ENCODE results near the gene STXBP6. TPM values are rescaled to one million over a fixed set of nuclear protein-coding genes. Genes with fewer than 3 reads are reported as not detected.

The STXBP6 gene
- total and polyA plus RNA-seq, 2 of the 13 experiments (the other 11 are each of a cell fraction or from before 2014, with no cell fraction given), result 35.3 to 42.8 TPM

DNA sequence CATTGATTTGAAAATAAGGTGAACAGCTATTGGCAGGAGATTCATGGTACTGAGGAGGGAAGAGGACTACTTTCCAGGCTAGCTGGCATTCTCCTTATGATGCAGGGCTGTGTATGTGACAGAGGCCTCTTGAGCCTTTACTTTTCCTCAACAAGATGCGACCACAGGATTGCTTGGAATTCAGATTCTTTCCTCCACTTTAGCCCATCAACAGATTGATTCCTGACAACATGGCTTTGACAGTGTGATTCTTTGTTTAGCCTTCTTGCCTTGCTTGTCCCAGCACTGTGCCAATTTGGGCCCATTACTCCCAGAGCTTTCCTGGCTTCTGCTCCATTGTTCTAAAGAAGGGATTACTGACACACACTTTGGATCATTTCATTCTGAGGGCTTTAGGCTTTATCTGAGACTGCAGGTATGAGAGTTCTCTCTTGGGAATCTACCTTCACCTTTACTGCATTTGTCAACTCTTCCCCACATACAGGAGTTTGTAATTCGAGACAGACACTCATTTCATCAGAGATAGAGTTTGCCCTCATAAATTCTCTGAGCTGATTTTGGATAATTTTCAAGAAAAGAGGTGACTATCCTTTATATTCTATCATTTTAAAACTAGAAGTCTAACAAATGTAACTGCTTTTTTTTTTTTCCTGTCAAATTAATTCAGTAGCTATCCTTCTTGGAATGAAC is 209.6 kb downstream of the STXBP6 start (continued):
- TF ChIP-seq, protein P1, sequence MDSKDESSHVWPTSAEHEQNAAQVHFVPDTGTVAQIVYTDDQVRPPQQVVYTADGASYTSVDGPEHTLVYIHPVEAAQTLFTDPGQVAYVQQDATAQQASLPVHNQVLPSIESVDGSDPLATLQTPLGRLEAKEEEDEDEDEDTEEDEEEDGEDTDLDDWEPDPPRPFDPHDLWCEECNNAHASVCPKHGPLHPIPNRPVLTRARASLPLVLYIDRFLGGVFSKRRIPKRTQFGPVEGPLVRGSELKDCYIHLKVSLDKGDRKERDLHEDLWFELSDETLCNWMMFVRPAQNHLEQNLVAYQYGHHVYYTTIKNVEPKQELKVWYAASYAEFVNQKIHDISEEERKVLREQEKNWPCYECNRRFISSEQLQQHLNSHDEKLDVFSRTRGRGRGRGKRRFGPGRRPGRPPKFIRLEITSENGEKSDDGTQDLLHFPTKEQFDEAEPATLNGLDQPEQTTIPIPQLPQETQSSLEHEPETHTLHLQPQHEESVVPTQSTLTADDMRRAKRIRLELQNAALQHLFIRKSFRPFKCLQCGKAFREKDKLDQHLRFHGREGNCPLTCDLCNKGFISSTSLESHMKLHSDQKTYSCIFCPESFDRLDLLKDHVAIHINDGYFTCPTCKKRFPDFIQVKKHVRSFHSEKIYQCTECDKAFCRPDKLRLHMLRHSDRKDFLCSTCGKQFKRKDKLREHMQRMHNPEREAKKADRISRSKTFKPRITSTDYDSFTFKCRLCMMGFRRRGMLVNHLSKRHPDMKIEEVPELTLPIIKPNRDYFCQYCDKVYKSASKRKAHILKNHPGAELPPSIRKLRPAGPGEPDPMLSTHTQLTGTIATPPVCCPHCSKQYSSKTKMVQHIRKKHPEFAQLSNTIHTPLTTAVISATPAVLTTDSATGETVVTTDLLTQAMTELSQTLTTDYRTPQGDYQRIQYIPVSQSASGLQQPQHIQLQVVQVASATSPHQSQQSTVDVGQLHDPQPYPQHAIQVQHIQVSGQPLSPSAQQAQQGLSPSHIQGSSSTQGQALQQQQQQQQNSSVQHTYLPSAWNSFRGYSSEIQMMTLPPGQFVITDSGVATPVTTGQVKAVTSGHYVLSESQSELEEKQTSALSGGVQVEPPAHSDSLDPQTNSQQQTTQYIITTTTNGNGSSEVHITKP (CRISPR knock-in tag; IDR thresholded peaks at IDR 0.05; ENCODE audit: low read depth), result 0 out of 2 replicates have a peak, but pooled peaks have one; percentile 42
- TF ChIP-seq HMG20A (CRISPR knock-in tag; IDR thresholded peaks at IDR 0.05; ENCODE audit: borderline replicate concordance) (peak; percentile 45; the same call in 1 of the 2 replicates), ZNF496 (CRISPR knock-in tag; IDR thresholded peaks at IDR 0.05; ENCODE audit: insufficient replicate concordance) (no peak), ZNF879 (CRISPR knock-in tag; IDR thresholded peaks at IDR 0.05) (no peak), GATAD1 (CRISPR knock-in tag; IDR thresholded peaks at IDR 0.05) (no peak; the same call in none of the 2 replicates), ZNF354B (CRISPR knock-in tag; IDR thresholded peaks at IDR 0.05) (0 out of 2 replicates have a peak, but pooled peaks have one; percentile 89), KLF6 (CRISPR knock-in tag; IDR thresholded peaks at IDR 0.05) (peak; percentile 6; the same call in 1 of the 2 replicates), HDAC1 (CRISPR knock-in tag; IDR thresholded peaks at IDR 0.05) (no peak; the same call in 1 of the 2 replicates), MEIS2 (CRISPR knock-in tag; IDR thresholded peaks at IDR 0.05) (peak; percentile 60; the same call in 1 of the 2 replicates), YY1 (IDR thresholded peaks at IDR 0.05; ENCODE audit: insufficient read depth, insufficient replicate concordance, low read depth, low read length) (no peak), ZNF563 (CRISPR knock-in tag; IDR thresholded peaks at IDR 0.05) (no peak), NFE2 (CRISPR knock-in tag; IDR thresholded peaks at IDR 0.05) (no peak), ZNF724P (CRISPR knock-in tag; IDR thresholded peaks at IDR 0.05; ENCODE audit: borderline replicate concordance) (peak; percentile 48; the same call in 1 of the 2 replicates), SRSF9 (IDR thresholded peaks at IDR 0.05; ENCODE audit: borderline replicate concordance, insufficient read depth, low read depth, low read length, poor library complexity, severe bottlenecking) (no peak), FOSL2 (CRISPR knock-in tag; IDR thresholded peaks at IDR 0.05) (peak; percentile 34; the same call in 1 of the 2 replicates), TCF7L2 (IDR thresholded peaks at IDR 0.05; ENCODE audit: low read depth, low read length) (no peak), ZNF652 (CRISPR knock-in tag; IDR thresholded peaks at IDR 0.05; ENCODE audit: borderline replicate concordance, low read depth) (no peak), ZNF709 (CRISPR knock-in tag; IDR thresholded peaks at IDR 0.05) (no peak)
- TF ChIP-seq, protein P2, sequence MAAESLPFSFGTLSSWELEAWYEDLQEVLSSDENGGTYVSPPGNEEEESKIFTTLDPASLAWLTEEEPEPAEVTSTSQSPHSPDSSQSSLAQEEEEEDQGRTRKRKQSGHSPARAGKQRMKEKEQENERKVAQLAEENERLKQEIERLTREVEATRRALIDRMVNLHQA (CRISPR knock-in tag; IDR thresholded peaks at IDR 0.05), result no peak
- TF ChIP-seq, protein P3, sequence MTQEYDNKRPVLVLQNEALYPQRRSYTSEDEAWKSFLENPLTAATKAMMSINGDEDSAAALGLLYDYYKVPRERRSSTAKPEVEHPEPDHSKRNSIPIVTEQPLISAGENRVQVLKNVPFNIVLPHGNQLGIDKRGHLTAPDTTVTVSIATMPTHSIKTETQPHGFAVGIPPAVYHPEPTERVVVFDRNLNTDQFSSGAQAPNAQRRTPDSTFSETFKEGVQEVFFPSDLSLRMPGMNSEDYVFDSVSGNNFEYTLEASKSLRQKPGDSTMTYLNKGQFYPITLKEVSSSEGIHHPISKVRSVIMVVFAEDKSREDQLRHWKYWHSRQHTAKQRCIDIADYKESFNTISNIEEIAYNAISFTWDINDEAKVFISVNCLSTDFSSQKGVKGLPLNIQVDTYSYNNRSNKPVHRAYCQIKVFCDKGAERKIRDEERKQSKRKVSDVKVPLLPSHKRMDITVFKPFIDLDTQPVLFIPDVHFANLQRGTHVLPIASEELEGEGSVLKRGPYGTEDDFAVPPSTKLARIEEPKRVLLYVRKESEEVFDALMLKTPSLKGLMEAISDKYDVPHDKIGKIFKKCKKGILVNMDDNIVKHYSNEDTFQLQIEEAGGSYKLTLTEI (CRISPR knock-in tag; conservative IDR thresholded peaks at IDR 0.05), result no peak
- TF ChIP-seq, protein P4, sequence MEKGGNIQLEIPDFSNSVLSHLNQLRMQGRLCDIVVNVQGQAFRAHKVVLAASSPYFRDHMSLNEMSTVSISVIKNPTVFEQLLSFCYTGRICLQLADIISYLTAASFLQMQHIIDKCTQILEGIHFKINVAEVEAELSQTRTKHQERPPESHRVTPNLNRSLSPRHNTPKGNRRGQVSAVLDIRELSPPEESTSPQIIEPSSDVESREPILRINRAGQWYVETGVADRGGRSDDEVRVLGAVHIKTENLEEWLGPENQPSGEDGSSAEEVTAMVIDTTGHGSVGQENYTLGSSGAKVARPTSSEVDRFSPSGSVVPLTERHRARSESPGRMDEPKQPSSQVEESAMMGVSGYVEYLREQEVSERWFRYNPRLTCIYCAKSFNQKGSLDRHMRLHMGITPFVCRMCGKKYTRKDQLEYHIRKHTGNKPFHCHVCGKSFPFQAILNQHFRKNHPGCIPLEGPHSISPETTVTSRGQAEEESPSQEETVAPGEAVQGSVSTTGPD (CRISPR knock-in tag; IDR thresholded peaks at IDR 0.05), result no peak
- TF ChIP-seq, protein P5, sequence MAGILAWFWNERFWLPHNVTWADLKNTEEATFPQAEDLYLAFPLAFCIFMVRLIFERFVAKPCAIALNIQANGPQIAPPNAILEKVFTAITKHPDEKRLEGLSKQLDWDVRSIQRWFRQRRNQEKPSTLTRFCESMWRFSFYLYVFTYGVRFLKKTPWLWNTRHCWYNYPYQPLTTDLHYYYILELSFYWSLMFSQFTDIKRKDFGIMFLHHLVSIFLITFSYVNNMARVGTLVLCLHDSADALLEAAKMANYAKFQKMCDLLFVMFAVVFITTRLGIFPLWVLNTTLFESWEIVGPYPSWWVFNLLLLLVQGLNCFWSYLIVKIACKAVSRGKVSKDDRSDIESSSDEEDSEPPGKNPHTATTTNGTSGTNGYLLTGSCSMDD (CRISPR knock-in tag; IDR thresholded peaks at IDR 0.05), result no peak

Data from HepG2 (cell line).